Lower lobe of right lung (tissue), 2 donors: ENCODE results near the gene RHOH. TPM values are rescaled to one million over a fixed set of nuclear protein-coding genes. Genes with fewer than 3 reads are reported as not detected.

Source experiments
- ATAC-seq, 2 donors: fragments of 200-7000 bp; cut with Tn5 transposase; one replicate each; pipeline ENCODE4 v1.9.1; 2020 to 2022; ENCODE audit warnings: mild to moderate bottlenecking in 2 of 2, moderate library complexity in 2 of 2
- DNase-seq: peaks from one replicate; pipeline ENCODE4 v3.0.0-alpha.2; 2020
- H3K27ac ChIP-seq: fragments of 200-600 bp; one replicate; pipeline ENCODE4 v1.8.0; 2022
- H3K27me3 ChIP-seq: fragments of 200-600 bp; one replicate; pipeline ENCODE4 v1.8.0; 2022; ENCODE audit warnings: low read depth
- H3K36me3 ChIP-seq: fragments of 200-600 bp; one replicate; pipeline ENCODE4 v1.8.0; 2022; ENCODE audit warnings: mild to moderate bottlenecking
- H3K4me1 ChIP-seq: fragments of 200-600 bp; one replicate; pipeline ENCODE4 v1.8.0; 2022
- H3K4me3 ChIP-seq: fragments of 200-600 bp; one replicate; pipeline ENCODE4 v1.8.0; 2022; ENCODE audit warnings: mild to moderate bottlenecking
- H3K9me3 ChIP-seq: fragments of 200-600 bp; one replicate; pipeline ENCODE4 v1.8.0; 2022
- intact Hi-C: fragments of 100-400 bp; cut with DNase I; formaldehyde crosslinking; loops from one replicate; pipeline ENCODE4 v1.11.0; 2022
- total RNA-seq: library from RNA; stranded (reverse); fragmentation: NEBNext Ultra II Directional; extraction: Animal tissue kit (Norgen Biotek cat#: 25700); gene quantifications from one replicate; pipeline ENCODE4 v1.2.1, GENCODE V29; 2021
- TF ChIP-seq, protein P1 (sequence below): fragments of 200-600 bp; IDR thresholded peaks from one replicate; pipeline ENCODE4 v1.8.0; 2022; ENCODE audit warnings: antibody characterized with exemption, mild to moderate bottlenecking
- donor health status: DM: no; HTN: yes; CAD: no; lungs with severe emphysema.

RHOH gene
- total RNA-seq, 1 donor from 2014 or later = 9.2 TPM

DNA sequence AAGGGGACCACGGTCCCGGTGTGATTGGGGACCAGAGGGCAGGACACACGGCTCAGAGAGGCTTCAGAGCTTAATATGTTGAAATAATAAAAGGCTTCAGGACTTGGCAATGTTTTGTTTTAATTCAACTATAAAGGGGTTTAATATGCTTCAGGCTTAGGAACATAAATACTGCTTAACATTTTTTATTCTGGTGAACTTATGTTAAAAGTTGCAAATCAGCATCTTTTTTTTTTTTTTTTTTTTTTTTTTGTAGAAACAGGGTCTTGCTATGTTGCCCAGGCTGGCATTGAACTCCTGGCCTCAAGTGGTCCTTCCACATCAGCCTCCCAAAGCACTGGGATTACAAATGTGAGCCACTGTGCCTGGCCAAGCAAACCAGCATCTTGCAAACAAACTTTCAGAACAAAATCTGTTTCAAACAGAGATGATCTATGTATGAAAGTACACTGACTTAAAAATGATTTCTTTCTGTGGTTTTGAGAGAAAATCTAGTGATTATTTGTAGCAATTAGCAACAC, 37.7 kb downstream of the RHOH start:
- intact Hi-C loops = no loop called here
- no peaks in the 10 kb centered on the region for H3K9me3 ChIP-seq
- no peaks in the 10 kb centered on the region for H3K36me3 ChIP-seq
- DNase-seq = no peak
- H3K4me3 ChIP-seq = no peak overlapping the region
- no peak overlapping the region for H3K27ac ChIP-seq
- no peak for ATAC-seq
- H3K4me1 ChIP-seq = no peaks in the 10 kb centered on the region
- TF ChIP-seq, protein P1, sequence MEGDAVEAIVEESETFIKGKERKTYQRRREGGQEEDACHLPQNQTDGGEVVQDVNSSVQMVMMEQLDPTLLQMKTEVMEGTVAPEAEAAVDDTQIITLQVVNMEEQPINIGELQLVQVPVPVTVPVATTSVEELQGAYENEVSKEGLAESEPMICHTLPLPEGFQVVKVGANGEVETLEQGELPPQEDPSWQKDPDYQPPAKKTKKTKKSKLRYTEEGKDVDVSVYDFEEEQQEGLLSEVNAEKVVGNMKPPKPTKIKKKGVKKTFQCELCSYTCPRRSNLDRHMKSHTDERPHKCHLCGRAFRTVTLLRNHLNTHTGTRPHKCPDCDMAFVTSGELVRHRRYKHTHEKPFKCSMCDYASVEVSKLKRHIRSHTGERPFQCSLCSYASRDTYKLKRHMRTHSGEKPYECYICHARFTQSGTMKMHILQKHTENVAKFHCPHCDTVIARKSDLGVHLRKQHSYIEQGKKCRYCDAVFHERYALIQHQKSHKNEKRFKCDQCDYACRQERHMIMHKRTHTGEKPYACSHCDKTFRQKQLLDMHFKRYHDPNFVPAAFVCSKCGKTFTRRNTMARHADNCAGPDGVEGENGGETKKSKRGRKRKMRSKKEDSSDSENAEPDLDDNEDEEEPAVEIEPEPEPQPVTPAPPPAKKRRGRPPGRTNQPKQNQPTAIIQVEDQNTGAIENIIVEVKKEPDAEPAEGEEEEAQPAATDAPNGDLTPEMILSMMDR = no peak
- H3K27me3 ChIP-seq = no peaks in the 10 kb centered on the region

DNA sequence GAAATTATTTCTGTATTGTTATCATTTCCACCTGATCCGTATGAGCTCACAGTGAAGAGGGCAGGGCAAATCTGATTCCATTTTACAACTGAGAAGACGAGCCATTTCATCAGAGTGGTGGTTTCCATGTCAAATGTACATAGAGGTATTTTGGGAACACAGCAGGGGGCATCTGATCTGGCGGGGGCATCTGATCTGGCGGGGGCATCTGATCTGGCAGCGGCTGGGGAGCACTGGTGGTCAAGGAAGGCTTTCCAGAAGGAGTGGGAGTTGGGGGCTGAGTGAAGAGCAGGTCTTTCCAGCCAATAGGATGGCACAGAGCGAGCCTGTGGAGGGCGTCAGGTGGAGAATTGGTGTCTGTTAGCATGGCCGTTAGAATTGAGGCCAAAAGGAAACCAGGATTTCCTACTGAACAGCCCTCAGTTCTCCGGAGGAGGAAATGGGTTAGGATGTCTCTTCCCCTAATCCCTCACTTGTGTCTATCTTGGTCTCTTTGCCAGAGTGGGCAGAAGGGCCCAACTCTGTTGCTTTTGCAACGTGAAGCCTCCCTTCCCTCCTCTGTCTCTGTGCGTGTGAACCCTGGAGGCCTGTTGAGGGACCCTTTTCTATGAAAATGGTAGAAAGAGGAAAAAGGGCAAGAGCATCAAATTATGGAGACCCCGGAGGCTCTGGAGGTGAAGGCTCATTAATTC, 41.3 kb downstream of the RHOH start:
- intact Hi-C loops = no loop called here
- H3K4me1 ChIP-seq = no peaks in the 10 kb centered on the region
- no peaks in the 10 kb centered on the region for H3K27me3 ChIP-seq
- no peaks in the 10 kb centered on the region for H3K9me3 ChIP-seq
- ATAC-seq (no peak), DNase-seq (no peak)
- TF ChIP-seq, protein P1 = no peak
- H3K4me3 ChIP-seq = no peak overlapping the region
- no peaks in the 10 kb centered on the region for H3K36me3 ChIP-seq
- peak overlapping the region; percentile 18 for H3K27ac ChIP-seq

DNA sequence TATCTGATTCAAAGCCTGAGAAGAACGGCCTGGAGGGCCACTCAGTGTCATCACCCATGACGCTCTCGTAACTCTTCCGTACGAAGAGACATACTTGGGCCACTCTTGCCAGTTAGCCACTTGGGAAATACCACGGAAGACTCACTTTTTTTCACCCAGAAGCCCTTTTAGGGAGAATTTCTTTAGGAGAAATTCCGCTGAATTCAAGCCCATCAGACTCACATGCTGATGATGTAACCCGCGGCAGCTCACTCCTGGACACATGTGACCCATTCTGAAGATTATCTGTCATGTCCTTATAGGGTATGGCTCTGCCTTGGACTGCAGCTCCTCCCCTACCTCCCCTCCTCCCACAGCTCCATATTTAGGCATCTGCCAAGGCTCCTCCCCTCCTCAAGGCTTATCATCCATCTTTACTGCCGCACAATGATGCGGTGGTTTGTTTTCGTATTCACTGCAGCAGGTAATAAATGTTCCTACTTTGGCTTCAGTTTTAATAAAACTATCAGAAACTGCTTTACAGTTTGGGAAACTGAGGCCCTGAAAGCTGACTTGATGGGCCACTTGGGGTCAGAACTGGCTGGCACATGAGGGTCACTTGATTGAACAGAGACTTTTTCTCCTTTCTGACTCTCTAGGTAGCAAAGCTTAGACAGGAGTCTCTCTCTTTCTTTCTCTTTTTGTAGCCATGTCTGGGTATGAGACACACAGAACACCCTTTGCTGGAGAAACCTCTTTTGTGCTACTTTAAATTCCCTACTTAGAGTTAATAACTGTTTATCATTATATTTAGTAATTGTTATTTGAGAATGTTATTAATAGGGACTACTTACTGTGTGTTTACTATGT, 42.1 kb downstream of the RHOH start:
- no peaks in the 10 kb centered on the region for H3K27me3 ChIP-seq
- TF ChIP-seq, protein P1 = no peak
- intact Hi-C loops = no loop called here
- peak; percentile 74 to 75 for ATAC-seq
- no peaks in the 10 kb centered on the region for H3K9me3 ChIP-seq
- peak overlapping the region; percentile 18 for H3K27ac ChIP-seq
- no peak overlapping the region for H3K4me3 ChIP-seq
- no peaks in the 10 kb centered on the region for H3K4me1 ChIP-seq
- no peak for DNase-seq
- no peaks in the 10 kb centered on the region for H3K36me3 ChIP-seq

DNA sequence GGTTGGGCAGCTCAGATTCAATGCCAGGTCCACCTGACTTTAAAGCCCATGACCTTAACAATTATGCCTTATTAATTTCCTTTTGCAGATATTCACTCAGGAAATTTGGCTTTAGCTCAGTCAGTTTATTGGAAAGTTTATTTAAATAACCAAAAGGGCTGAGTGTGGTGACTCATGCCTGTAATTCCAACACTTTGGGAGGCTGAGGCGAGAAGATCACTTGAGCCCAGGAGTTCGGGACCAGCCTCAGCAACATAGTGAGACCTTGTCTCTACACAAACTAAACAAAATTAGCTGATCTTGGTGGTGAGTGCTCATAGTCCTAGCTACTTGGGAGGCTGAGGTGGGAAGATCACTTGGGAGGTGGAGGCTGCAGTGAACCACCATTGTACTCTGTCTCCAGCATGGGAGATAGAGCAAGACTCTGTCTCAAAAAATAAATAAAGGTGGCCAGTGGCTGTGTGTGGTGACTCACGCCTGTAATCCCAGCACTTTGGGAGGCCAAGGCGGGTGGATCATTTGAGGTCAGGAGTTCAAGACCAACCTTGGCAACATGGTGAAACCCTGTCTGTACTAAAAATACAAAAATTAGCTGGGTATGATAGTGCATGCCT, 43.3 kb downstream of the RHOH start:
- ATAC-seq (no peak), DNase-seq (no peak)
- H3K27ac ChIP-seq = no peak overlapping the region
- no peaks in the 10 kb centered on the region for H3K27me3 ChIP-seq
- TF ChIP-seq, protein P1 = no peak
- H3K4me3 ChIP-seq = no peak overlapping the region
- no peaks in the 10 kb centered on the region for H3K9me3 ChIP-seq
- intact Hi-C loops = no loop called here
- no peaks in the 10 kb centered on the region for H3K4me1 ChIP-seq
- no peaks in the 10 kb centered on the region for H3K36me3 ChIP-seq

DNA sequence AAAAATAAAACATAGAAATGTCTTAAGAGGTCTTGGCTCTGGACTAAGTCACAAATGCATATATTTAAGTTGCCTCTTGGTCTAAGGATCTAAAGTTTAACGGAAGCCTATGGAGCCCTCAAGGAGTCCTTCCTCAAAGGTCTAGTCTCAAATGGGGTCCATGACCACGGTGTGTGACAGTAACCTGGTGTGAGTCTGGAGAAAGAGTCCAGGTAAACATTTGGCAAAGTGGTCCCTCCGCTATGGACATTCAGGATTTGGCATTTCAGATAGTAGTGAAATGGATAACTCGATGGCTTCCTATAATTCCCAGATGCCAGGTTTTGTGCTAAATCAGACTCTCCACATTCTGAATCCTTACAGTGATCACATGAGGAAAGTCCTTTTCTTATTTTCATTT, 44.2 kb downstream of the RHOH start:
- Histone ChIP-seq H3K4me3 (no peak overlapping the region), H3K27ac (no peak overlapping the region), H3K36me3 (no peaks in the 10 kb centered on the region), H3K27me3 (no peaks in the 10 kb centered on the region), H3K9me3 (no peaks in the 10 kb centered on the region), H3K4me1 (no peaks in the 10 kb centered on the region)
- TF ChIP-seq, protein P1 = no peak
- DNase-seq (no peak), ATAC-seq (no peak)
- intact Hi-C loops = no loop called here
